GM19395 (cell line): ENCODE measurements around the gene PAX9.
"Not testable (repeated sequence)": the region's sequence is repeated elsewhere in the genome, so short reads cannot be mapped to it uniquely, and the experiment has no call there.

Experiments
- ATAC-seq: cut with Tn5 transposase; IDR thresholded peaks from one replicate; pipeline ENCODE4 v1.9.1; 2021; ENCODE audit warnings: mild to moderate bottlenecking, moderate library complexity; ENCODE audit not compliant: unreplicated experiment

PAX9 gene

GRCh38 chr14:36672095-36672494 lies 10.4 kb downstream of the PAX9 start:
- no peak for ATAC-seq

GRCh38 chr14:36674659-36675058 lies 13.0 kb downstream of the PAX9 start:
- no peak for ATAC-seq

- no peak for ATAC-seq
Observed at GRCh38 chr14:36675581-36675980, 13.9 kb downstream of the PAX9 start.

DNA sequence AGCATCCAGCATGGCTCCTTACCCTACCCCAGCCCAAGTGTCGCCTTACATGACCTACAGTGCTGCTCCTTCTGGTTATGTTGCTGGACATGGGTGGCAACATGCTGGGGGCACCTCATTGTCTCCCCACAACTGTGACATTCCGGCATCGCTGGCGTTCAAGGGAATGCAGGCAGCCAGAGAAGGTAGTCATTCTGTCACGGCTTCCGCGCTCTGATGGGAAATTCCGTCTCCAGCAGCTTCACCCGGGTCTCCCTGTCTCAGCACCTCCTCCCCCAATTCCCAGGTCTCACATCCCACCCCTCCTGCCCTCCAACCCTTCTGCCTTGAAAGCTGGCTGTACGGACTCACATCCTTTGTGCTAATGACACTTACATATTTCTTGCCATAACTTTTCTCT lies 14.6 kb downstream of the PAX9 start:
- ATAC-seq = no peak

DNA sequence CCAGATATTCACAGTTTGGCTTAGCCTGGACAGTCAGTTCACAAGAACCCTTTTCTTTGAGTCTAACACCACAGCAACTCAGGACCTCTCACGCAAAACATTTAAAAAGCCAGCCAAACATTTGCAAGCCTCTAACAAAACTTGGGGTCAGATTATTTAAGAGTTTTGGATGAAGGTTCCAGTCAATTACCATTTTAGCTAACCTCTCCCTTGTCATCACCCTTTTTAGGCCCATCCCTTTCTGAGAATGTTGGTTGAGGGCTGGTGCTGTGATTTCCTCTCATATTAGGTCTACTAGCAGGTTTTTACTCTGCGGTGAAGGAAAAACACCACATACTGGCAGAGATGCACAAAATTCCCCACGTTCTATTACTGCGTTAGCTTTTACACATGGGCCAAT lies 20.7 kb downstream of the PAX9 start:
- ATAC-seq = no peak

- ATAC-seq = no peak
Observed at GRCh38 chr14:36683083-36683724, 21.5 kb downstream of the PAX9 start.

DNA sequence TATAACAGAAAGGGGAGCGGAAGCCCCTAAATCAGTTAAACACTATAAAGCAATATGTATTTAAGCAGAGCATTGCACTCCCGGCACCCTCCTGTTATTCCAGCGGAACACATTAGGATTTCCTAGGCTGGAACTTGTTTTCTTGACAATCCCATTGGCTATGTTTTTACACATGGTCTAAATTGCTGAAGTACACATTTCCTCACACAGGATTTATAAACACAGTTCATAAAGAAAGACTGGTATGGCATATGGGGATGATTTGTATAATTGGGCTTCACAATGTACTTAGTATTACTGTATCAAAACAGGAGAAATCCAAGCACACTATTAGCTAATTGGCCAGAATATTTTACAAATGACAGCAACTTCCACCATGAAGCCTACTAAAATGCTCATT lies 23.3 kb downstream of the PAX9 start:
- no peak for ATAC-seq

GRCh38 chr14:36690311-36691040 lies 28.8 kb downstream of the PAX9 start:
- no peak for ATAC-seq

DNA sequence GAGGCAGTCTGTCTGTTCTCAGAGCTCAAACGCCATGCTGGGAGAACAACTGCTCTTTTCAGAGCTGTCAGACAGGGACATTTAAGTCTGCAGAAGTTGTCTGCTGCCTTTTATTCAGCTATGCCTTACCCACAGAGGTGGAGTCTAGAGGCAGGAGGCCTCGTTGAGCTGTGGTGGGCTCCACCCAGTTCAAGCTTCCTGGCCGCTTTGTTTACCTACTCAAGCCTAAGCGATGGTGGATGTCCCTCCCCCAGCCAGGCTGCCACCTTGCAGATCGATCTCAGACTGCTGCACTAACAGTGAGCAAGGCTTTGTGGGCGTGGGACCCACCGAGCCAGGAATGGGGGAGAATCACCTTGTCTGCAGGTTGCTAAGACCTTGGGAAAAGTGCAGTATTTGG lies 37.8 kb downstream of the PAX9 start:
- ATAC-seq = not testable (repeated sequence)

- no peak for ATAC-seq
Observed at GRCh38 chr14:36700651-36701050, 39.0 kb downstream of the PAX9 start.

- no peak for ATAC-seq
Observed at GRCh38 chr14:36701132-36701531, 39.5 kb downstream of the PAX9 start.

DNA sequence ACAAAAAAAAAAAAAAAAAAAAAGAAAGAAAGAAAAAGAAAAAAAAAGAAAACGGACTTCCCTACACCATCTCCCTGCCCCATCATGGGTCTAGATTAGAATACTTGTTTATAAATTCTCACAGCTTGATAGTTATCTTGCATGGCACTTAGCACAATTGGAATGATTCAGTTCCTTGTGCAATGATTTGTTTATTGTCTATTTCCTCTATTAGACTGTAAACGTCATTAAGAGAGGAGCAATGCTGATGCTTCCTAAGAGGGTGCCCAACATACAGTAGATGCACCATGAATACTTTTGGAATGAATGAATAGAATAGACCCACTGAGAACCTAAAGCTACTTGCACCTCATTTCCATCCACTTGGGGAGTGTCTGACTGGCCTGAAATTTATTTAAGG lies 40.8 kb downstream of the PAX9 start:
- no peak for ATAC-seq

GRCh38 chr14:36707570-36707969 lies 45.9 kb downstream of the PAX9 start:
- no peak for ATAC-seq

- no peak for ATAC-seq
Observed at GRCh38 chr14:36713960-36714703, 52.5 kb downstream of the PAX9 start.

GRCh38 chr14:36716614-36717184 lies 55.0 kb downstream of the PAX9 start:
- no peak for ATAC-seq

DNA sequence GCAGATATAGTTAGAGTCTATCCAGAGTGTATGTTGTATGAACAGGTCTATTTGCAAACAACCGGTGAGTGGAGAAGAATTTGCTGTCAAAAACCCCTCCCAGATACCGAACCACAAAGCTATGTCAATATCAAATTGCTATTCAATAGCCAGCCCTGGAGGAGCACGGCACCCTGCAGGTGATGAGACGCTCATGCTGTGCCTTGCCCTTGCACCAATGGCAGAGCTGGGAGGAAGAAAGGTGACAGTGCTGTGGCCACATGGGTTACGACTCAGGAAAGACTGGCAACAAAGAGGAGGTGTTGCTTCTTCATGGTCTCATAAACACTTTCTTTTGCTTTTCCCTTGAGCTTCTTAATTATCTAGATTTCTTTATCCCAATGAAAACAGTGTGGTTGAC lies 55.7 kb downstream of the PAX9 start:
- no peak for ATAC-seq

GRCh38 chr14:36718216-36718615 lies 56.6 kb downstream of the PAX9 start:
- ATAC-seq = no peak

GRCh38 chr14:36719823-36720222 lies 58.2 kb downstream of the PAX9 start:
- no peak for ATAC-seq

GRCh38 chr14:36720657-36721056 lies 59.0 kb downstream of the PAX9 start:
- ATAC-seq = no peak

DNA sequence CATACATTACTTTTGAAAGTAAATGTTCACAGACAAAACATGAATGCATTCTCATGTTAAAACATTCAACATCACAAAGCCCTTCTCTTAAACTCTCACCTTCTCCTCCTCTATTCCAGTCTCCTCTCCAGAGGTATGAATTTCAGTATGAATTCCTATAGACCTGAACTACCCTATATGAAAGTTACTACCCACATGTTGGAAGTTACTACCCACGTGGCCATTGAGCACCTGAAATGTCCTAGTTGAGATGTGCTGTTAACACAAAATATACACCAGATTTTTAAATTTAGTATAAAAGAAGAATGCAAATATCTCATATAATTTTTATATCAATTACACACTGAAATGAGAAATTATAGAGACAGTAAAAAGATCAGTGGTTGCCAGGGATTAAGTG lies 60.2 kb downstream of the PAX9 start:
- ATAC-seq = no peak

DNA sequence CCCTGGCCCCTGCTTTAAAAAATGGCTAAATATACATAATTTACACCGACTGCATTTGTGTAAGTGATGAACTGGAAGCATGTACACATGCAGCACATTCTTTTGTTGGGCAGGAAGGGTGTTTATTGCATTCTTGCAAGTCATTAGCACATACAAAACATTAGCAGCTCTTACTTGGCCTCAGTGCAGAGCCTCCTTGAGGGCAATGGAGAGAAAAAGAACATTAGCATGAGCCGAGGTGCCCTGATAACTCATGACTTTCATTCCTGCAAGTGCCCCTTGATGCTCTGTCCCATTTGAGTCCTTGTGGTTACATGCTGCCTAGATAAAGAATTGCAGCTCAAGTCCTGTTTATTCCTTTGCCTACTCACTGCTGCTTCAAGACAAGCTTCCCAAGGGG lies 61.9 kb downstream of the PAX9 start:
- no peak for ATAC-seq

- ATAC-seq = no peak
Observed at GRCh38 chr14:36724162-36724561, 62.5 kb downstream of the PAX9 start.
